SK-N-SH (cell line): ENCODE measurements around the gene ARMC7. TPM values are rescaled to one million over a fixed set of nuclear protein-coding genes. Genes with fewer than 3 reads are reported as not detected.

Experiments
- CTCF ChIA-PET: fragments of 300-600, 350-600 bp; formaldehyde crosslinking; extraction: SDS; loops from one replicate; lab custom pipeline; 2021; lab: Yijun Ruan, JAX
- POLR2A ChIA-PET: fragments of 350-600 bp; sonication (Branson Sonifier 250); formaldehyde crosslinking; extraction: SDS; loops from one replicate; lab custom pipeline; 2020; ENCODE audit warnings: antibody characterized with exemption, inconsistent platforms; lab: Yijun Ruan, JAX
- DNase-seq: peaks from one replicate; pipeline ENCODE4 v3.0.0; 2012
- H2AFZ ChIP-seq: fragments of 200-600 bp; sonication (generic); 2 replicates; pipeline ENCODE4 v1.8.1; 2016; ENCODE audit warnings: antibody characterized with exemption, mild to moderate bottlenecking, low read depth
- H3F3A ChIP-seq: fragments of 200-600 bp; sonication (generic); replicated peaks from 2 replicates; pipeline ENCODE3; 2016; ENCODE audit warnings: antibody characterized with exemption, mild to moderate bottlenecking; ENCODE audit not compliant: insufficient read depth
- H3K27ac ChIP-seq, 2 experiments: fragments of 200-500 bp in 1 of 2; fragments of 200-600 bp in 1 of 2; sonication (Bioruptor generic) in 1 of 2; sonication (generic), shearing (Covaris generic) in 1 of 2; 2 replicates each; pipeline versions ENCODE4 v1.5.1 to v1.6.1; 2014 to 2016; ENCODE audit warnings: low read depth in 2 of 2, inconsistent platforms in 1 of 2, low read length in 1 of 2, mild to moderate bottlenecking in 1 of 2, mixed read lengths in 1 of 2
- H3K27me3 ChIP-seq: fragments of 200-600 bp; sonication (generic), shearing (Covaris generic); 2 replicates; pipeline ENCODE4 v1.6.1; 2016; ENCODE audit warnings: mixed run types; ENCODE audit not compliant: insufficient read depth
- H3K36me3 ChIP-seq, 2 experiments: fragments of 200-500 bp in 1 of 2; fragments of 200-600 bp in 1 of 2; sonication (Bioruptor generic) in 1 of 2; sonication (generic) in 1 of 2; replicated peaks in 1 of 2; 2 replicates each; pipeline versions ENCODE3 to v1.5.1; 2014 to 2016; ENCODE audit warnings: low read length in 1 of 2, mild to moderate bottlenecking in 1 of 2; ENCODE audit not compliant: insufficient read depth in 2 of 2, control insufficient read depth in 1 of 2
- H3K4me1 ChIP-seq, 2 experiments: fragments of 200-500 bp in 1 of 2; fragments of 200-600 bp in 1 of 2; sonication (Bioruptor generic) in 1 of 2; sonication (generic), shearing (Covaris generic) in 1 of 2; 2 replicates each; pipeline versions ENCODE4 v1.5.1 to v1.6.1; 2014 to 2016; ENCODE audit warnings: low read depth in 1 of 2, low read length in 1 of 2, mixed run types in 1 of 2; ENCODE audit not compliant: insufficient read depth in 2 of 2, control insufficient read depth in 1 of 2
- H3K4me2 ChIP-seq: fragments of 200-600 bp; sonication (generic), shearing (Covaris generic); 2 replicates; pipeline ENCODE4 v1.6.1; 2017; ENCODE audit warnings: mixed run types
- H3K4me3 ChIP-seq, 2 experiments: fragments of 200-500 bp in 1 of 2; fragments of 200-600 bp in 1 of 2; sonication (Bioruptor generic) in 1 of 2; sonication (generic), shearing (Covaris generic) in 1 of 2; 2 replicates each; pipeline versions ENCODE4 v1.5.1 to v1.8.1; 2014 to 2016; ENCODE audit warnings: low read depth in 2 of 2, inconsistent platforms in 1 of 2, low read length in 1 of 2, mild to moderate bottlenecking in 1 of 2, mixed read lengths in 1 of 2, moderate library complexity in 1 of 2
- H3K79me2 ChIP-seq: fragments of 200-600 bp; sonication (generic); 2 replicates; pipeline ENCODE4 v1.8.1; 2017; ENCODE audit warnings: mild to moderate bottlenecking; ENCODE audit not compliant: insufficient read depth
- H3K9ac ChIP-seq: fragments of 200-600 bp; sonication (generic); 2 replicates; pipeline ENCODE4 v1.6.1; 2017; ENCODE audit warnings: mixed run types
- H3K9me2 ChIP-seq: fragments of 200-600 bp; sonication (generic); 2 replicates; pipeline ENCODE4 v1.6.1; 2017; ENCODE audit warnings: mixed run types
- H3K9me3 ChIP-seq: fragments of 200-600 bp; sonication (generic); 2 replicates; pipeline ENCODE4 v1.6.1; 2017; ENCODE audit warnings: mixed run types, mild to moderate bottlenecking, moderate library complexity
- H4K20me1 ChIP-seq: fragments of 200-600 bp; sonication (generic); 2 replicates; pipeline ENCODE4 v1.6.1; 2017; ENCODE audit warnings: mild to moderate bottlenecking, mixed run types; ENCODE audit not compliant: insufficient read depth
- CHD2 ChIP-seq: fragments of 150-350 bp; IDR thresholded peaks from 2 replicates; pipeline ENCODE4 v1.6.1; 2018; ENCODE audit warnings: low read length; ENCODE audit not compliant: partially characterized antibody
- ELF1 ChIP-seq: IDR thresholded peaks from 2 replicates; pipeline ENCODE4 v1.4.0; 2012
- EP300 ChIP-seq, 2 experiments: IDR thresholded peaks; 2 replicates each; pipeline versions ENCODE4 v1.4.0 to v1.6.1; 2012; ENCODE audit warnings: borderline replicate concordance in 1 of 2, low read depth in 1 of 2, low read length in 1 of 2
- FOXM1 ChIP-seq: IDR thresholded peaks from 2 replicates; pipeline ENCODE4 v1.4.0; 2012; ENCODE audit warnings: low read depth, mild to moderate bottlenecking
- GABPA ChIP-seq: IDR thresholded peaks from 2 replicates; pipeline ENCODE4 v1.4.0; 2012; ENCODE audit warnings: low read depth, mild to moderate bottlenecking
- JUND ChIP-seq: IDR thresholded peaks from 2 replicates; pipeline ENCODE4 v1.4.0; 2012
- MXI1 ChIP-seq: IDR thresholded peaks from 2 replicates; pipeline ENCODE4 v1.6.1; 2012; ENCODE audit warnings: mild to moderate bottlenecking, low read depth, low read length, improper control_type of control experiment
- POLR2AphosphoS5 ChIP-seq: IDR thresholded peaks from 2 replicates; pipeline ENCODE4 v1.6.1; 2012; ENCODE audit warnings: low read depth, low read length
- RFX5 ChIP-seq: IDR thresholded peaks from 2 replicates; pipeline ENCODE4 v1.6.1; 2012; ENCODE audit warnings: mild to moderate bottlenecking, improper control_type of control experiment, low read length
- SIN3A ChIP-seq: IDR thresholded peaks from 2 replicates; pipeline ENCODE4 v1.6.1; 2012; ENCODE audit warnings: low read depth, mild to moderate bottlenecking, low read length, moderate library complexity, borderline replicate concordance
- SMC3 ChIP-seq: IDR thresholded peaks from 2 replicates; pipeline ENCODE4 v1.6.1; 2012; ENCODE audit warnings: low read depth, low read length, improper control_type of control experiment
- TAF1 ChIP-seq: IDR thresholded peaks from 2 replicates; pipeline ENCODE4 v1.6.1; 2012; ENCODE audit warnings: low read depth, mild to moderate bottlenecking, low read length, moderate library complexity, borderline replicate concordance
- TEAD4 ChIP-seq: IDR thresholded peaks from 2 replicates; pipeline ENCODE4 v1.4.0; 2012; ENCODE audit warnings: mild to moderate bottlenecking, borderline replicate concordance; ENCODE audit not compliant: insufficient read depth
- USF1 ChIP-seq: IDR thresholded peaks from 2 replicates; pipeline ENCODE4 v1.4.0; 2012; ENCODE audit warnings: low read depth, borderline replicate concordance
- YY1 ChIP-seq: IDR thresholded peaks from 2 replicates; pipeline ENCODE4 v1.4.0; 2012; ENCODE audit warnings: low read depth, mild to moderate bottlenecking
- ZBTB33 ChIP-seq: IDR thresholded peaks from 2 replicates; pipeline ENCODE4 v1.4.0; 2012; ENCODE audit warnings: low read depth, borderline replicate concordance
- WGBS: methylation state at CpG from one replicate; pipeline ENCODE4 v1.1.6; 2017; ENCODE audit warnings: low lambda C conversion rate; 5-methylcytosine and 5-hydroxymethylcytosine counted together
- polyA plus RNA-seq, 3 experiments: library from polyadenylated mRNA; depleted of rRNA; stranded (reverse); fragments of >200 nt; gene quantifications; 2 replicates each; pipeline ENCODE4 v1.2.3, GENCODE V29; 2012

Gene ARMC7
- polyA plus RNA-seq, 1 of the 3 experiments (the other 2 are of a cell fraction), result 10.8 TPM

- Histone ChIP-seq H3K27ac (no peak overlapping the region), H2AFZ (no peak overlapping the region), H4K20me1 (no peaks in the 10 kb centered on the region), H3K27me3 (no peaks in the 10 kb centered on the region), H3K79me2 (peaks cover 11% of the 10 kb centered on the region; the same call in 1 of the 2 replicates), H3K9me2 (no peaks in the 10 kb centered on the region), H3K4me1 (peaks cover 0 to 9% of the 10 kb centered on the region in 2 experiments; a peak in 1 of 4 replicates), H3K4me3 (no peak overlapping the region), H3K36me3 (peaks cover 0 to 9% of the 10 kb centered on the region in 2 experiments), H3F3A (peaks cover 10% of the 10 kb centered on the region), H3K9me3 (no peaks in the 10 kb centered on the region), H3K4me2 (no peak overlapping the region), H3K9ac (no peak overlapping the region)
- WGBS, result 91% methylated on average over 9 of the region's 9 CpGs
- no peak for DNase-seq
- ChIA-PET CTCF (interaction anchor here (1.3 to 11.4 kb wide), 7 partner anchors 12 to 296 kb away, joined by 4 to 422 read pairs (median 7); partner anchors contain the start of genes NT5C and NUP85), POLR2A (interaction anchor here (1.3 kb wide), 1 partner anchor 9 kb away, joined by 3 read pairs; no protein-coding TSS in a partner anchor)
- TF ChIP-seq RFX5 (no peak), ELF1 (no peak), MXI1 (no peak)
Observed at GRCh38 chr17:75116737-75117136, 7.0 kb downstream of the ARMC7 start.

- POLR2A ChIA-PET, result no interaction called here
- H3K79me2 ChIP-seq, result peaks cover 11% of the 10 kb centered on the region; the same call in 1 of the 2 replicates
- TF ChIP-seq ELF1, result no peak
- TF ChIP-seq EP300 (IDR thresholded peaks at IDR 0.05; ENCODE audit: borderline replicate concordance in 1 of 2, low read depth in 1 of 2, low read length in 1 of 2), result no peak
- TF ChIP-seq USF1, result no peak
- no peak for TF ChIP-seq TEAD4
- no peak for TF ChIP-seq SIN3A
- no peak for TF ChIP-seq YY1
- no peak for TF ChIP-seq MXI1
- no peak for TF ChIP-seq JUND
- no peak for TF ChIP-seq POLR2AphosphoS5
- no peak for TF ChIP-seq ZBTB33
- no peak for TF ChIP-seq GABPA
- no peak for TF ChIP-seq SMC3
- TF ChIP-seq TAF1, result no peak
- TF ChIP-seq CHD2, result no peak
- TF ChIP-seq FOXM1, result no peak
- TF ChIP-seq, all 33 proteins: peak for 0
- no peaks in the 10 kb centered on the region for H3K9me3 ChIP-seq
- no peak overlapping the region for H3K4me2 ChIP-seq
- peaks cover 0 to 9% of the 10 kb centered on the region in 2 experiments; a peak in 1 of 4 replicates for H3K4me1 ChIP-seq
- peaks cover 0 to 9% of the 10 kb centered on the region in 2 experiments for H3K36me3 ChIP-seq
- H3K4me3 ChIP-seq, result no peak overlapping the region
- no peak overlapping the region for H3K9ac ChIP-seq
- H3K27ac ChIP-seq, result no peak overlapping the region
- peaks cover 8% of the 10 kb centered on the region for H3F3A ChIP-seq
- CTCF ChIA-PET, result interaction anchor here (0.6 to 11.4 kb wide), 5 partner anchors 12 to 201 kb away, joined by 5 to 422 read pairs (median 9); partner anchors contain the start of genes NT5C and NUP85
- H4K20me1 ChIP-seq, result no peaks in the 10 kb centered on the region
- H3K27me3 ChIP-seq, result no peaks in the 10 kb centered on the region
- WGBS, result 94% methylated on average over 14 of the region's 14 CpGs
- H3K9me2 ChIP-seq, result no peaks in the 10 kb centered on the region
- no peak for DNase-seq
- H2AFZ ChIP-seq, result no peak overlapping the region
Observed at GRCh38 chr17:75118307-75118706, 8.5 kb downstream of the ARMC7 start.
